ENCODE measurements around the gene UGGT1.

DNA sequence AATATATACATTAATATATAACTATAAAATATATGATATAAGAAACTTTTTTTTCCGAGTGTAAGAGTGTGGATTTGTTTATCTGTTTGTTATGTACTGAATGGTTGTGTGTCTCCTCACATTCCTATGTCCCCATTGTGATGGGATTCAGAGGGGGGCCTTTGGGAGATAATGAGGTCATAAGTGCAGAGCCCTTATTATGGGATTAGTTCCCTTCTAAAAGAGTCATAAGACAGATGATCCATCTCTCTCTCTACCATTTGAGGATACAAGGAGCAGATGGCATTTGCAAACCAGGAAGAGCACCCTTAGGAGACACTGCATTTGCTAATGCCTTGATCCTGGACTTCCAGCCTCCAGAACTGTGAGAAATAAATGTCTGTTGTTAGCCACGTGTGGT lies 32.9 kb upstream of the UGGT1 start:
- TF ChIP-seq, protein P1, sequence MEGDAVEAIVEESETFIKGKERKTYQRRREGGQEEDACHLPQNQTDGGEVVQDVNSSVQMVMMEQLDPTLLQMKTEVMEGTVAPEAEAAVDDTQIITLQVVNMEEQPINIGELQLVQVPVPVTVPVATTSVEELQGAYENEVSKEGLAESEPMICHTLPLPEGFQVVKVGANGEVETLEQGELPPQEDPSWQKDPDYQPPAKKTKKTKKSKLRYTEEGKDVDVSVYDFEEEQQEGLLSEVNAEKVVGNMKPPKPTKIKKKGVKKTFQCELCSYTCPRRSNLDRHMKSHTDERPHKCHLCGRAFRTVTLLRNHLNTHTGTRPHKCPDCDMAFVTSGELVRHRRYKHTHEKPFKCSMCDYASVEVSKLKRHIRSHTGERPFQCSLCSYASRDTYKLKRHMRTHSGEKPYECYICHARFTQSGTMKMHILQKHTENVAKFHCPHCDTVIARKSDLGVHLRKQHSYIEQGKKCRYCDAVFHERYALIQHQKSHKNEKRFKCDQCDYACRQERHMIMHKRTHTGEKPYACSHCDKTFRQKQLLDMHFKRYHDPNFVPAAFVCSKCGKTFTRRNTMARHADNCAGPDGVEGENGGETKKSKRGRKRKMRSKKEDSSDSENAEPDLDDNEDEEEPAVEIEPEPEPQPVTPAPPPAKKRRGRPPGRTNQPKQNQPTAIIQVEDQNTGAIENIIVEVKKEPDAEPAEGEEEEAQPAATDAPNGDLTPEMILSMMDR (IDR thresholded peaks at IDR 0.05): no peak
- no peak for TF ChIP-seq GATA2 (CRISPR knock-in tag; IDR thresholded peaks at IDR 0.05)
- TF ChIP-seq FOXJ3 (CRISPR knock-in tag; IDR thresholded peaks at IDR 0.05): no peak
- no peak for TF ChIP-seq CHD2 (IDR thresholded peaks at IDR 0.05; ENCODE audit: low read length, partially characterized antibody)
- no peak for TF ChIP-seq POLR2AphosphoS5 (IDR thresholded peaks at IDR 0.05; ENCODE audit: low read depth, low read length)
- no peak for TF ChIP-seq SIN3A (IDR thresholded peaks at IDR 0.05; ENCODE audit: borderline replicate concordance, low read depth, low read length)
- TF ChIP-seq MXI1 (IDR thresholded peaks at IDR 0.05; ENCODE audit: low read depth, low read length): no peak
- TF ChIP-seq EP300 (IDR thresholded peaks at IDR 0.05; ENCODE audit: borderline replicate concordance in 1 of 2, low read depth in 1 of 2, low read length in 1 of 2): no peak
- TF ChIP-seq NFIC (IDR thresholded peaks at IDR 0.05; ENCODE audit: borderline replicate concordance): no peak
- TF ChIP-seq TCF12 (IDR thresholded peaks at IDR 0.05): no peak
- no peak for TF ChIP-seq TAF1 (IDR thresholded peaks at IDR 0.05; ENCODE audit: borderline replicate concordance, low read depth, low read length)
